GM12874 (cell line): Measurements from ENCODE around the gene OTOP3.

Experiments
- TF ChIP-seq, protein P1 (sequence below): IDR thresholded peaks from 2 replicates; pipeline ENCODE4 v1.5.1; 2011; ENCODE audit warnings: low read depth, mild to moderate bottlenecking, control low read depth, low read length, moderate library complexity; ENCODE audit not compliant: insufficient read depth

OTOP3 gene

GRCh38 chr17:74921026-74921681 lies 14.5 kb upstream of the OTOP3 start:
- TF ChIP-seq, protein P1, sequence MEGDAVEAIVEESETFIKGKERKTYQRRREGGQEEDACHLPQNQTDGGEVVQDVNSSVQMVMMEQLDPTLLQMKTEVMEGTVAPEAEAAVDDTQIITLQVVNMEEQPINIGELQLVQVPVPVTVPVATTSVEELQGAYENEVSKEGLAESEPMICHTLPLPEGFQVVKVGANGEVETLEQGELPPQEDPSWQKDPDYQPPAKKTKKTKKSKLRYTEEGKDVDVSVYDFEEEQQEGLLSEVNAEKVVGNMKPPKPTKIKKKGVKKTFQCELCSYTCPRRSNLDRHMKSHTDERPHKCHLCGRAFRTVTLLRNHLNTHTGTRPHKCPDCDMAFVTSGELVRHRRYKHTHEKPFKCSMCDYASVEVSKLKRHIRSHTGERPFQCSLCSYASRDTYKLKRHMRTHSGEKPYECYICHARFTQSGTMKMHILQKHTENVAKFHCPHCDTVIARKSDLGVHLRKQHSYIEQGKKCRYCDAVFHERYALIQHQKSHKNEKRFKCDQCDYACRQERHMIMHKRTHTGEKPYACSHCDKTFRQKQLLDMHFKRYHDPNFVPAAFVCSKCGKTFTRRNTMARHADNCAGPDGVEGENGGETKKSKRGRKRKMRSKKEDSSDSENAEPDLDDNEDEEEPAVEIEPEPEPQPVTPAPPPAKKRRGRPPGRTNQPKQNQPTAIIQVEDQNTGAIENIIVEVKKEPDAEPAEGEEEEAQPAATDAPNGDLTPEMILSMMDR = no peak

GRCh38 chr17:74921769-74922168 lies 13.9 kb upstream of the OTOP3 start:
- TF ChIP-seq, protein P1 = no peak

- TF ChIP-seq, protein P1 = no peak
Observed at GRCh38 chr17:74922172-74922571, 13.5 kb upstream of the OTOP3 start.

GRCh38 chr17:74922694-74923537 lies 12.8 kb upstream of the OTOP3 start, which contains the start of gene USH1G:
Gene USH1G (minus strand): TSS chr17:74923255. CDS start chr17:74923073, 182 bp downstream.
- TF ChIP-seq, protein P1 = no peak

GRCh38 chr17:74923538-74924249 lies 12.0 kb upstream of the OTOP3 start:
- TF ChIP-seq, protein P1 = peak; percentile 96

DNA sequence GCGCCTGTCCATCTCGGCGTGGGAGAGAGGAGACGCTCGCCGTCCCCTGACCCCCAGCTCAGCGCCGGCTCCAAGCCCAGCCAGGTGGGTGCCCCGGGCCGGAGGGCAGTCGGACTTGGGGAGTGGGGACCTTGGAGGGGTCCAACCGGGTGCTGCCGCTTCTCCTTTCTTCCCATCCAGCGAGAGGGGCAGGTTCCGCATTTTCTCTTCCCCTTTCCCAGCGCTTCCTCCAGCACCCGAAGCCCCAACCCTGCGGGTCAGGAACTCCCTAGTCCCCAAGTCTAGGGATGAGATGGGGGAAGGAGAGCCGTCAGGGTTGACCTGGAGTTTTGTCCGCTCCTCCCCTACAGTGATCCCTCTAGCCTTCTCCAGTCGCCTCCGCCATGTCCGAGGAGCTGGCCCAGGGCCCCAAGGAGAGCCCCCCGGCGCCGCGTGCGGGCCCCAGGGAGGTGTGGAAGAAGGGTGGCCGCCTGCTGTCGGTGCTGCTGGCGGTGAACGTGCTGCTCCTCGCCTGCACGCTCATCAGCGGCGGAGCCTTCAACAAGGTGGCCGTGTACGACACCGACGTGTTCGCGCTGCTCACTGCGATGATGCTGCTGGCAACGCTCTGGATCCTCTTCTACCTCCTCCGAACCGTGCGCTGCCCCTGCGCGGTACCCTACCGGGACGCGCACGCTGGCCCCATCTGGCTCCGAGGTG lies 11.3 kb upstream of the OTOP3 start, which contains the start of gene OTOP2:
OTOP2 (plus strand) TSS at position 24 of the 699 bp plus-strand sequence; CDS start at position 384, 360 bp downstream.
- TF ChIP-seq, protein P1 = no peak
